Activated CD4-positive, alpha-beta T cell treated with anti-CD3 and anti-CD28 coated beads for 1 hour (primary cell): Measurements from ENCODE around the gene ADA.
A peak's percentile ranks its signal among the peaks of the same experiment; 100 is the strongest.

Source experiments
- DNase-seq: peaks from one replicate; pipeline ENCODE4 v3.0.0-alpha.2; 2020

Gene ADA

DNA sequence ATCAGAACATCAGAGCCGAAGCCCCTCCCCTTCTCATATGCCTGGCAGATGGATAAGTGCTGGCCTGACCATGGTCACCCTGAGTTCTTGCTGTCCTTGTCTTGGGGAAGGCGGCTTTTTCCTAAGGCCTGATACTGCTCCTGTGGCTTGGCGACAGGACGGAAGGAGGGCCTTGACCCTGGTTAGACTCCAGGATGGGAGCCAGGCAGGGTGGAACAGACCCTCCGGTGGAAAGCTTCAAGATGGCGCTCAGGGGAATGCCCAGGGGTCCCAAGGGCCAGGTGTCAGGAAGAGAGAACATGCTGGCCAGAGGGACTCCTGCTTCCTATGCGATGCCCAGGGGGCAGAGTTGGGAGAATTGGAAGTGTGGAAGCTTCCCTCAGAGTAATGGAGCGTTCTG, 29.6 kb downstream of the ADA start:
- DNase-seq = no peak

GRCh38 chr20:44621325-44621724, 30.2 kb downstream of the ADA start:
- DNase-seq = no peak

DNA sequence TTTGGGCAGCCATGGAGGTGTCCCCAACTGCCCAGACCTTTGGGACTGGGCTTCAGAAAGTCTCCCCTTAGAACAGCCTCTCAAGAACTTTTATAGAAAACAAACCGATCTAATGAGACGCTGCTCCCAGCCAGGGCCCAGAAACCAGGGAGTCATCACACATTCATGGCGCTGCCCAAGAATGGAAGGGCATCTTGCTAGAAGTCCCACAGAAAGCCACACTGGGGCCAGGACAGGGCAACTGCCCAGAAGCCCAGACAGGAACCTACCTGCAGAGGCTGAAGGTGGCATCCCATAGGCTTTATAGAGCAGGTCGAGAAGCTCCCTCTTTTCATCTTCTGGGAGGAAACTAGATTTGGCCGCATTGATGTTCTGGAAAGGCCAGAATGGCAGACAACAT, 31.5 kb downstream of the ADA start:
- no peak for DNase-seq

- DNase-seq = no peak
Measured at GRCh38 chr20:44619294-44619693, 32.2 kb downstream of the ADA start.

DNA sequence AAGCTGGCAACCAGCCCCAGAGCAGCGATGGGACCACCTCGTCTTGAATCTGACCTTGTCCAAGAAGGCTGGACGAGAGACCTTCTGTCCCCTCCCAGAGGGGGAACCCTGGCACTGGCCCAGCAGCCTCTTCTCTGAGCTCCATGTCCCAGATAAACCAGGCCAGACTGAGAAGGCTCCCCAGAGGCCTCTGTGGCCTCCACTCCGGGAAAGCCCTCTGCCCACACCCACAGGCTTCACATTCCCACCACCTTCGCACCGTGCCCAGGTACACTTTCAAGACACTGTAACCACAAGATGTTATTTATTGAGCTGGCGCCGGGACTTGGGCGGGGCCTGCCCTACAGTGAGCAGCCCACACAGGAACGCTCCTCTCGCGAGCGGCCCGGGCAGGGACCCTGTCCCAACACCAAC, 33.2 kb downstream of the ADA start:
- DNase-seq = no peak

- no peak for DNase-seq
Measured at GRCh38 chr20:44616604-44616964, 34.9 kb downstream of the ADA start.

- DNase-seq = no peak
Measured at GRCh38 chr20:44615876-44616603, 35.5 kb downstream of the ADA start.

GRCh38 chr20:44615169-44615791, 36.2 kb downstream of the ADA start:
- no peak for DNase-seq

GRCh38 chr20:44614525-44614924, 37.0 kb downstream of the ADA start:
- no peak for DNase-seq

DNA sequence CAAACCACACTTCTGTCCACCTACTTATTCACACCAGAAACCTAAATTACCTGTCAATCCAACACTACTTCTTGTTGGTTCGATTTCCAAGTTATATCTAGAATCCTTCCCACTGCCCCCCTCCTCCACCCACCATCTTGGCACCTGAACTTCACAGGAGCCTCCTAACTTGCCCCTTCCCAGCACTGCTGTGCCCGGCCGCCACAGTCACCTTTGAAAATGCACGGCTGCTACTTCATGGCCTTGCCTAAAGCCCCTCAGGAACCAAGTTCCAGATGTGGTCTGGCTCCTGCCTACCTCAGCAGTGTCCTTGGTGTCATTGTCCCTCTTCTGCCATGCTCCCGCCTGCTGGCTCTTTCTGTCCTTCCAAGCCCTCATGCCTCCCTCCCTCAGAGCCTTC, 37.9 kb downstream of the ADA start:
- DNase-seq = no peak

DNA sequence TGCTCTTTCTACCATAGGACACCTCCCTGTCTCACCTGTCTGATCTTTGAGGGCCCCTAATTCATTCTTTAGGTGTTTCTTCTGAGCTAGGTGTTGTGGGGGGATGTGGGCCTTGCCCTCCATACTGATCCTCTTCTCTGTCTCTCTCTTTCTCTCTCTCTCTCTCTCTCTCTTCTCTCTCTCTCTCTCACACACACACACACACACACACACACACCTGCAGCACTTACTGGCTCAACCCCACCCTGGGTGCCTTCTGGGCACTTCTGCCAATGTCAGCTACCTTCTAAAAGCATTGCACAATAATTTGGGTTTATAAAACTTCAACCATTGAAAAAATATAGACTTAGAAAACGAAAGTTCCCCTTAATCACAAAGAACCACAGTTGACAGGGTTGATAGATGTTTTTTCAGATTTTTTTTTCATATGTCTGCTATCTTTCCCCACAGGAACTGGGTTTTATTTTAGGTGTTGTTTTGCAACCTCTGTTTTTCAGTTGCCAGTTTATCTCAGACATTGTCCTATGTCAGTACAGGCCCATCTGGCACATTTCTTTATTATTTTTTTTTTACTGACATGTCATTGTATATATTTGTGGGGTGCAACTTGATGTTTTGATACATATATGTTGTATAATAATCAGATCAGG, 41.1 kb downstream of the ADA start:
- DNase-seq = no peak

DNA sequence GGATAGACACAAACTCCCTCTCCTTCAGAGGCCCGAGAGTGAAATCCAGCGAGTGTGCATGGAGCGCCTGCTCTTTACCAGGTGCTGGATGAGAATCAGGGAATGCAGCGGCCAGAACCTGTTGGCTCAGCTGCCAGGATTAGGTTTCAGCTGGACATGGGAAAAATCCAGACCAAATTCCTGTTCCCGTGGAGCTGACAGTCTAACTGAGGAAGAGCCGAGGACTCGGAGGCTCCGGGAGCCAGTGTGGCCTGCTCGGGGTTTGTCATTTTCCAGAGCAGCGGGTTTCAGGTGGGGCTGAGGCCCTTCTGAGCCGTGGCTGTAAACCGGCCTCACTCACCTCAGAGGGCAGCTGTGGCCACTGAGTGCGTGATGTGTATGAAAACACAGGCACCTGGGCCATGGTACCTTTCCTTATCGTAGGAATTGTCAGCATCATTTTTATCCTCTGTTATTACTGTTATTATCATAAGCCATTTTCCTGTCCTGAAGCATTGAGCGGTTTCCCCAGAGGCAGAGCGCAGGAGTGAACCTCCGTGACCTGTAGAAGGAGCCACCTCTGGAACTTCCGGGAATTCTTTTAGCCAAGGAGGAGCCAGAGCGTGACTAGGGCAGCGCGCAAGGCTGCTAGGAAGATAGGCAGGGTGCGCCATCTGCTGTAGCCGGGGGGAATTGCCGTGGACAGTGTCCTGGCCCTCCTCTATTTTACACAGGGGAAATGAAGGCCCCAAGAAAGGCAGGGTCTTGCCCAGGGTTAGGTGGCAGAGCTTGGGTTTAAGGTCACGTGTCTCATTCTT, 41.8 kb downstream of the ADA start:
- peak; percentile 71 for DNase-seq

DNA sequence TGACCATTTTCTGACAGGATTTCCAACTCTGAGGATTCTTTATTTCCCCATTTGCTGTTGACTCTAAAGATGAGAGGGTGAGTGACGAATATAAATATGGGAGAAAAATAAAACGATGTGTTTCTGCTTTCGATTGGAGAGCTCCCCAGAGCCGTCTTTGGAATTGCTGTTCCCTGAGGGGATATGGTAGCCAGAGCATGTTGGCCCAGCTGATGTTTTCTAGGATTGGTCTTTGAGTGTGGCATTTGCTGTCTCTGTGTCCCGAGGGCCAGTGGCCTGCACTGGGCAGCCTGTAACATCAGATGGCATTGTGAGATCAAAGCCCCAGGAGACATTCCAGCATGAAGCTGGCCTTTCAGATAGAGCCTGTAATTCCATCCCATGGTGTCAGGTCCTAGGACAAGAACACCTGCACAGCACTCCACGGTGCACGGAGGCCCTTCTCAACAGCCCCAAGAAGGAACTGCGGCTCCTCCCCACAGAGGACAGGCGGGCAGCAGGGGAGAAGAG, 42.4 kb downstream of the ADA start:
- no peak for DNase-seq

DNA sequence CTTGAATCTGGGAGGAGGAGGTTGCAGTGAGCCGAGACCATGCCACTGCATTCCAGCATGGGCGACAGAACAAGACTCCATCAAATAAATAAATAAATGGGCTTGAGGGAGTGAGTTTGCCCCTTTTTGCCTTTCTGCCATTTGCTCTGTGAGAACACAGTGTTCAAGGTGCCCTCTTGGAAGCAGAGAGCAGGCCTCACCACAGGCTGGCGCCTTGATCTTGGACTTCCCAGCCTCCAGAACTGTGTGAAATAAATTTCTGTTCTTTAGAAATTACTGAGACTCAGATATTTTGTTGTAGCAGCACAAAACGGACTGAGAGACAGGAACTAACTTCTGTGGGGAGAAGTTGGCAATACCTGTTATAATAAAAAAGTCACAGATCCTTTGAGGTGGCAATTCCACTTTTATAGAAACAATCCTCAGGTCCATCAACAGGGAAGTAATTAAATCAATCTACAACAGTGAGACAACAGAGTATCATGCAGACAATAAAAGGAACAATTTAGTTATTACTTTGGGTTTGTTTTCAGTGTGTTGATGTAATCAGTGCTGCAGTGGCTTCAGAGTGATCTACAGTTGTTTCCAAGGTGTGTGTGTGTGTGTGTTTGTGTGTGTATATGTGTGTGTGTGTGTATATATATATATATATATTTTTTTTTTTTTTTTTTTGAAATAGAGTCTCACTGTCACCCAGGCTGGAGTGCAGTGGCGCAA, 44.6 kb downstream of the ADA start:
- no peak for DNase-seq

DNA sequence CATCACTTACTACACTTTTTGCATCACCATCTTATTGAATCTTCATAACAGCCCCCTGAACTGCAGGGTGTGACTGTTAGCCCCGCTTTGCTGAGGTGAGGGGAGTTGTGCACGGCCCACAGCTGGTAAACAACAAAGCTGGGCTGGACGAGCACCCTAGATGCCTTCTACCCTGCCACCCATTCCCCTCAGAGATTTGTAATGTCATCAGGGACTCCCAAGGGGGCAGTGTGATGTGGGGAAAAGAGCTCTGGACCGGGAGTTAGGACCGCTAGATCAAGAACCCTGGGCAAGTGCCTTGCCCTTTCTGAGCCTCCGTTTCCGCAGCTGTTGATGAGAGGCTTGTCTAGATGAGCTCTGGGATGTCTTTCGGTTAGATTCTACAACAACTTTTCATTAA, 48.2 kb downstream of the ADA start:
- no peak for DNase-seq

DNA sequence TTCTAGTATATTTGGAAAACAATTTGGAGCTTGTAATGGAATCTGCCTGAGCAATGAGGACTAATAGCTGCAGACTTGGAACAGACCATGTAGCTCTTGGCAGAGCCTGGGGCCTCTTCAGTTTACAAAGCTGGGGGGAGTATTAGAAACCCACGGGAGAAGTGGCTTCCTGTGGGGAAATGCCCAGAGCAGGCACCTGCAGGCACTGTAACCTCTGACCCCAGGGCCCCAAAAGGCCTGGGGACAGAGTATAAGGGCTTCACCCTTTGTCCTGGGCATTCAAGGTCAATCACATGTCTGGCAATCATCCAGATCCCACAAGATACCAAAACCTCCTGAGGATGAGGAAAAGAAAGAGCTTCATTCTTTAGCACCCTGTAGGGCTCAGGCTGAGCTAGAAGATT, 49.7 kb downstream of the ADA start:
- no peak for DNase-seq

GRCh38 chr20:44601236-44601671, 50.2 kb downstream of the ADA start:
- DNase-seq = no peak

DNA sequence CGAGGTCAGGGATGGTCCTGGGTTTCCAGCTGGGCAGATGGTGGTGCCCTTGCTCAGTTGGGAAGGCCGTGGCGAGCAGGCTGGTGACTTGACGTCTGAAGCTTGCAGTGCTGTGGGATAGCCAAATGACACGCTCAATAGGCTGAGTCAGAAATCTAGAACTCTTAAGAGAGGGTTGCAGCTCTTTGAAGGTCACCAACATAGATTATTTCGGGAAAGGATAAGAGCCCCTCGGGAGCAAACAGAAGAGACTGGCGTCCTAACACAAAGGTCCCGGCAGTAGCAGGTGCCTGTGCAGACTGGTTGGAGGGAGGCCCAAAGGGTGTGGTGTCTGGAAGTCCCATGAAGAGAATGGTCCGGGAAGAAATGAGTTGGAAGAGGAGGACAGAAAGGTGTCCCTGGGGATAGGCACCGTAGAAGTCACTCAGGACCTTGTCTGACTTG, 50.7 kb downstream of the ADA start:
- DNase-seq = no peak

DNA sequence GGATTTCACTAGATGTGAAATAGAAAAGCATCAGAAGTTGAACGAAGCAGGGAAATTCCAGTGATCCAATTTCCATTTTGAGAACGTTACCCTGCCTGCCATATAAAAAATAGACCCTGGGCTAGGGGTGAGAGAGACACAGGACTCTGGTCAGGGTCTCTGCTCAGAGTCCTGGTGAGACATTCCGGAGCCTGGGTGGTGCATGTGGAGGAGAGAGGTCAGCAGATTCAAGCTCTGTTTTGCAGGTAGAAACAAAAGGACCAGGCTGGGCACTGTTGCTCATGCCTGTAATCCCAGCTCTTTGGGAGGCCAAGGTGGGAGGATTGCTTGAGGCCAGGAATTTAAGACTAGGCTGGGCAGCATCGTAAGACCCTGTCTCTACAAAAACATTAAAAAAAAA, 51.2 kb downstream of the ADA start:
- DNase-seq = no peak

DNA sequence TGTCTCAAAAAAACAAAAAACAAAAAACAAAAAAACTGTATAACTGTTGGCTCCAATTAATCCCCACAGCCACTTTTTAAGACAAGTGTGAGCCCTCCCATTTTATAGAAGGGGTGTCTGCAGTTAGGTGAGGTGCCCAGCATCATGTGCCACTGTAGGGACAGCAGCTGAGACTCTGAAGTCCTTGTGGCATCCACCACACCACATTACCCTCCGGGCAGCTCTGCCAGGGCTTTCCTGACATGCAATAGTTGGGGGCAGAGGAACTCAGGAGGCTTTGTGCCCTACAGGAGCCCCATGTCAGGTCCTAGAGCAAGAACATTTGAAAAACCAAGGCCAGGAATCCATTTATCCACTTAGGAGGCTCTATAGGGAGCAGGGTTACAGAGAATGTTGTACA, 51.8 kb downstream of the ADA start:
- no peak for DNase-seq

GRCh38 chr20:44598423-44599305, 52.8 kb downstream of the ADA start:
- DNase-seq = no peak

GRCh38 chr20:44597930-44598329, 53.6 kb downstream of the ADA start:
- no peak for DNase-seq
